Glutamatergic neuron (in vitro differentiated cells): ENCODE measurements around the gene CRHR2. TPM values are rescaled to one million over a fixed set of nuclear protein-coding genes. Genes with fewer than 3 reads are reported as not detected.

Experiments used
- DNase-seq: peaks from one replicate; pipeline ENCODE4 v3.0.0; 2022
- H3K27ac Mint-ChIP-seq: one replicate; pipeline ENCODE4 v1.8.0; 2020; ENCODE audit warnings: mild to moderate bottlenecking, mixed read lengths, inconsistent platforms; ENCODE audit not compliant: unreplicated experiment
- H3K27me3 Mint-ChIP-seq: one replicate; pipeline ENCODE4 v1.8.0; 2020; ENCODE audit warnings: mild to moderate bottlenecking, moderate library complexity, mixed read lengths, inconsistent platforms; ENCODE audit not compliant: unreplicated experiment
- H3K36me3 Mint-ChIP-seq: one replicate; pipeline ENCODE4 v1.8.0; 2020; ENCODE audit warnings: mild to moderate bottlenecking, mixed read lengths, inconsistent platforms; ENCODE audit not compliant: unreplicated experiment
- H3K4me1 Mint-ChIP-seq: one replicate; pipeline ENCODE4 v1.8.0; 2020; ENCODE audit warnings: mild to moderate bottlenecking, low read depth, mixed read lengths, inconsistent platforms; ENCODE audit not compliant: unreplicated experiment
- H3K4me3 Mint-ChIP-seq: one replicate; pipeline ENCODE4 v1.8.0; 2020; ENCODE audit warnings: mild to moderate bottlenecking, mixed read lengths, inconsistent platforms; ENCODE audit not compliant: unreplicated experiment
- H3K9me3 Mint-ChIP-seq: one replicate; pipeline ENCODE4 v1.8.0; 2020; ENCODE audit warnings: mild to moderate bottlenecking, moderate library complexity, mixed read lengths, inconsistent platforms; ENCODE audit not compliant: unreplicated experiment
- total RNA-seq: library from RNA; stranded (reverse); fragmentation: NEBNext Ultra II Directional; extraction: Animal tissue kit (Norgen Biotek cat#: 25700); gene quantifications from one replicate; pipeline ENCODE4 v1.2.1, GENCODE V29; 2021; ENCODE audit not compliant: unreplicated experiment
- TF ChIP-seq, protein P1 (sequence below): fragments of 200-600 bp; sonication (generic); IDR thresholded peaks from one replicate; pipeline ENCODE4 v1.5.0; 2021; ENCODE audit not compliant: partially characterized antibody, unreplicated experiment

CRHR2 gene
- total RNA-seq, 1 donor from 2014 or later, result 2.4 TPM

DNA sequence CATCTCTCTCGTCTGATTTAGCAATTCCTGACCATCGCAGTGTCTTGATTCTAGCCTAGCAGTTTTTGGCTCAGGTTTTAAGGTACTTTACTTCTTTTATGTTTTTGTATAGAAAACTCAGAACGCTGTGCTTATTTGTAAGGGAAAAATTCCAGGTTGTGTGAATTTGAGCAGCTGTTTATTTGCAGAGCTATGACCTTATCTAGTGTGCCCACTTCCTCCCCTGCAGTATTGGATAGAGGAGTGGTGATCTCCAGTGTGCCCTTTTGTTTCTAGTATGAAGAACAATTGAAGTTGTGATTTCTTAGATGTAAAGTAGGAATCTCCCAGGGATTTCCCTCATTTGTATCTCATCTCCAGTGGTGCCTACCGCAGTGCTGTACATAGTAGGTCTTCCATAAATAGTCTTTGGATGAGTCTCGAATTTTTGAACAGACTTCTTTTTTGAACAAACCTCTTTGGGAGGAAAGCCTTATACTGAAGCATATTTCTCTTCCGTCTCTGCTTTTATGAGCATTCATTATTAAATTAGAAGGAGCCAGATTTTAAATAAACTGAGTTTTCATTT, 47.5 kb downstream of the CRHR2 start:
- H3K9me3 Mint-ChIP-seq, result no peaks in the 10 kb centered on the region
- no peak for DNase-seq
- H3K27me3 Mint-ChIP-seq, result no peaks in the 10 kb centered on the region
- H3K36me3 Mint-ChIP-seq, result peaks cover 14% of the 10 kb centered on the region
- H3K27ac Mint-ChIP-seq, result no peak overlapping the region
- TF ChIP-seq, protein P1, sequence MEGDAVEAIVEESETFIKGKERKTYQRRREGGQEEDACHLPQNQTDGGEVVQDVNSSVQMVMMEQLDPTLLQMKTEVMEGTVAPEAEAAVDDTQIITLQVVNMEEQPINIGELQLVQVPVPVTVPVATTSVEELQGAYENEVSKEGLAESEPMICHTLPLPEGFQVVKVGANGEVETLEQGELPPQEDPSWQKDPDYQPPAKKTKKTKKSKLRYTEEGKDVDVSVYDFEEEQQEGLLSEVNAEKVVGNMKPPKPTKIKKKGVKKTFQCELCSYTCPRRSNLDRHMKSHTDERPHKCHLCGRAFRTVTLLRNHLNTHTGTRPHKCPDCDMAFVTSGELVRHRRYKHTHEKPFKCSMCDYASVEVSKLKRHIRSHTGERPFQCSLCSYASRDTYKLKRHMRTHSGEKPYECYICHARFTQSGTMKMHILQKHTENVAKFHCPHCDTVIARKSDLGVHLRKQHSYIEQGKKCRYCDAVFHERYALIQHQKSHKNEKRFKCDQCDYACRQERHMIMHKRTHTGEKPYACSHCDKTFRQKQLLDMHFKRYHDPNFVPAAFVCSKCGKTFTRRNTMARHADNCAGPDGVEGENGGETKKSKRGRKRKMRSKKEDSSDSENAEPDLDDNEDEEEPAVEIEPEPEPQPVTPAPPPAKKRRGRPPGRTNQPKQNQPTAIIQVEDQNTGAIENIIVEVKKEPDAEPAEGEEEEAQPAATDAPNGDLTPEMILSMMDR, result no peak
- H3K4me3 Mint-ChIP-seq, result no peak overlapping the region
- H3K4me1 Mint-ChIP-seq, result peaks cover 4% of the 10 kb centered on the region

DNA sequence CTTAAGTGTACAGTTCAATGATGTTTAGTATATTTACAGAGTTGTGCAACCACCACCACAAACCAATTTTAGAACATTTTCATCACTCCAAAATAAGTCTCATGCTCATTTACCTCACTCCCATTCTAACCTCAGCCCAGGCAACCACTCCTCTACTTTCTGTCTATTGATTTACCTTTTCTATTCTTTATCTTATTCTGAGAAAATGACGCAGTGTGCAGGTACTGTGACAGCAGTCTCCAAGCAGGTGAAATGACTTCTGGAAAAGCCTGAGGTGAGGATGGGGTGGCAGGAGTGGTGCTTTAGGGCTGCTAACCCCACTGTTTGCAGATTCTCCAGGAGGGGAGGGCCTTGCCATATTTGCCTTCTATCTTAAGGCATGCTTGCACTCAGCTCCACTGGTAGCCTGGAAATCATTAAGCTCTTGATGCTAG, 48.0 kb downstream of the CRHR2 start:
- Mint-ChIP-seq H3K9me3 (peaks cover 1% of the 10 kb centered on the region), H3K27ac (no peak overlapping the region), H3K27me3 (no peaks in the 10 kb centered on the region), H3K4me3 (no peak overlapping the region), H3K36me3 (peaks cover 14% of the 10 kb centered on the region), H3K4me1 (peaks cover 4% of the 10 kb centered on the region)
- no peak for DNase-seq
- TF ChIP-seq, protein P1, result no peak

DNA sequence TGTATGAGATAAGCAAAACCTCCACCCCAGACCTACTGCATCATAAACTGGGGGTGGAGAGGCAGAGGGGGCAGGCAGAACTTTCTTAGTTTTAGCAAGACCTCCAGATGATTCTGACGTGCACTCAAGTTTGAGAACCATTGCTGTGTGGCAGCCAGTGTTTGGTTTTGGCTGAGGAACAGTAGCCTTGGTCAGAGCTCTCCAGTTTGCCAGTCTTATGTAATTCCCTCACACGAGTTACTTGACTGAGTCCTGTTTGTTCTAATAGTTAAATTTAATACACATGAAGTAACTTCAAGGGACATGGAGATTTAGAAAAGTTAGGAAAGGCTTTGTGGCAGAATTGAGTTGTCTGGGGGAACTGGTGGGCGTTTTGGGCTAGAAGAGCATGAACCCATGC, 49.0 kb downstream of the CRHR2 start:
- TF ChIP-seq, protein P1, result no peak
- Mint-ChIP-seq H3K9me3 (peaks cover 2% of the 10 kb centered on the region), H3K27ac (no peak overlapping the region), H3K4me1 (peaks cover 4% of the 10 kb centered on the region), H3K4me3 (no peak overlapping the region), H3K27me3 (no peaks in the 10 kb centered on the region), H3K36me3 (peaks cover 14% of the 10 kb centered on the region)
- no peak for DNase-seq

DNA sequence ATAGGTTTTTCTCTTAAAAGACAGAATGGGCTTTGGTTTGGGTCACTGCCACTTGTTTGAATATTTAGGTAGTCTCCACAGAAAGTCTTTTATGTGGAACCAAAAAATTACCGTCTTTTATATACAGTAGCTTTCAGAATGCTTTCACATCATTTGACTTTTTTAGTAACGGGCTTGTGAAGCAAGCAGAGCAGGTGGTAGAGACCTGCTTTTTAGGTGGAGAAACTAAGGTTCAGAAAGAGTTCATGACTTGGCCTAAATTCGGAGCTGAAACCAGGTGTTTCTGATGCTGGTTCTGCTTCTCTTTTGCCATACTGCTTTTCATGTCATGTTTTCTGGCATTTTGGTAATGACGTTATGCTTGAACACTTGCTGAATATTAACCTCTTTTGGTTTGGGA, 51.3 kb downstream of the CRHR2 start:
- H3K4me3 Mint-ChIP-seq, result no peak overlapping the region
- peaks cover 2% of the 10 kb centered on the region for H3K9me3 Mint-ChIP-seq
- H3K27me3 Mint-ChIP-seq, result no peaks in the 10 kb centered on the region
- TF ChIP-seq, protein P1, result no peak
- H3K27ac Mint-ChIP-seq, result no peak overlapping the region
- H3K4me1 Mint-ChIP-seq, result peaks cover 4% of the 10 kb centered on the region
- H3K36me3 Mint-ChIP-seq, result peaks cover 14% of the 10 kb centered on the region
- DNase-seq, result no peak

DNA sequence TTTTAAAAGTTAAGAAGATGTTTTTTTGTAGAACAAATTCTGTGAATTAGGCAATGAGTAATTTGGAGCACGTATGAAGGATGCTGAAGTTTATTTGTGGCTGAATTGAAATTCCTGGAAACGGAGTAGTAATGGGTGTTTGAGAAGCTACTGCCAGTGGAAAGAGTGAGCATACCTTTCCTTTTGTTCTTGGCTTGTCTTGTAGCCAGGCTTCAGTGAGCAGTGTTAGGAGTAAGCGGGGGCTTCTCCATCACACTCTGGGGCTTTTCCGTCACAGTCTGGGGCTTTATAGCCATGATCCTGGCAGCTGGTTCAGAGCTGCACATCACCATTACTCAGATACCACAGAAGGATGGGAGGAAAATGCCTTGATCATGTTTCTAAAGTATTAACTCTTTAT, 55.2 kb downstream of the CRHR2 start:
- H3K36me3 Mint-ChIP-seq, result no peaks in the 10 kb centered on the region
- TF ChIP-seq, protein P1, result no peak
- H3K4me1 Mint-ChIP-seq, result no peaks in the 10 kb centered on the region
- no peak overlapping the region for H3K27ac Mint-ChIP-seq
- peaks cover 2% of the 10 kb centered on the region for H3K9me3 Mint-ChIP-seq
- H3K4me3 Mint-ChIP-seq, result no peak overlapping the region
- DNase-seq, result no peak
- peaks cover 2% of the 10 kb centered on the region for H3K27me3 Mint-ChIP-seq
